GM23338 (cell line): ENCODE measurements around the gene TMEM239. TPM values are rescaled to one million over a fixed set of nuclear protein-coding genes. Genes with fewer than 3 reads are reported as not detected.

Source experiments
- ATAC-seq: fragments of 200-7000 bp; cut with Tn5 transposase; 3 replicates; pipeline ENCODE4 v1.9.1; 2020
- DNase-seq: peaks from one replicate; pipeline ENCODE4 v3.0.0-alpha.2; 2015; ENCODE audit warnings: low spot score
- H2AFZ ChIP-seq: fragments of 200-600 bp; sonication (generic); 2 replicates; pipeline ENCODE4 v1.8.0; 2016; ENCODE audit warnings: antibody characterized with exemption, mild to moderate bottlenecking, moderate library complexity
- H3F3A ChIP-seq: fragments of 200-600 bp; sonication (generic); replicated peaks from 2 replicates; pipeline ENCODE4 v1.8.0; 2017; ENCODE audit warnings: antibody characterized with exemption, mixed run types, low read depth
- H3K27ac ChIP-seq: fragments of 200-600 bp; sonication (generic); 2 replicates; pipeline ENCODE4 v1.6.1; 2016; ENCODE audit warnings: low read depth
- H3K27me3 ChIP-seq: fragments of 200-600 bp; sonication (generic); 2 replicates; pipeline ENCODE4 v1.8.0; 2016; ENCODE audit warnings: mild to moderate bottlenecking, mixed run types, moderate library complexity; ENCODE audit not compliant: insufficient read depth
- H3K36me3 ChIP-seq: fragments of 200-600 bp; sonication (generic); 2 replicates; pipeline ENCODE4 v1.8.0; 2016; ENCODE audit warnings: mild to moderate bottlenecking; ENCODE audit not compliant: insufficient read depth
- H3K4me1 ChIP-seq: fragments of 200-600 bp; sonication (generic); 2 replicates; pipeline ENCODE4 v1.8.0; 2016; ENCODE audit warnings: mild to moderate bottlenecking, moderate library complexity; ENCODE audit not compliant: insufficient read depth
- H3K4me2 ChIP-seq: fragments of 200-600 bp; sonication (generic); 2 replicates; pipeline ENCODE4 v1.7.1; 2017; ENCODE audit warnings: mixed run types
- H3K4me3 ChIP-seq: fragments of 200-600 bp; sonication (generic); 2 replicates; pipeline ENCODE4 v1.6.1; 2016; ENCODE audit warnings: mixed run types
- H3K79me2 ChIP-seq: fragments of 200-600 bp; sonication (generic); replicated peaks from 2 replicates; pipeline ENCODE4 v1.8.0; 2017; ENCODE audit warnings: mild to moderate bottlenecking; ENCODE audit not compliant: insufficient read depth
- H3K9me2 ChIP-seq: fragments of 200-600 bp; sonication (generic); 2 replicates; pipeline ENCODE4 v1.8.0; 2017; ENCODE audit not compliant: insufficient read depth
- H4K20me1 ChIP-seq: fragments of 200-600 bp; sonication (generic); replicated peaks from 2 replicates; pipeline ENCODE4 v1.8.0; 2017; ENCODE audit warnings: mild to moderate bottlenecking; ENCODE audit not compliant: insufficient read depth
- H3K27ac Mint-ChIP-seq: 2 replicates; pipeline ENCODE4 v1.8.0; 2020; ENCODE audit warnings: inconsistent platforms, mild to moderate bottlenecking, moderate library complexity, mixed read lengths
- H3K27me3 Mint-ChIP-seq: 3 replicates; pipeline ENCODE4 v1.8.0; 2022; ENCODE audit warnings: low read depth, mild to moderate bottlenecking, moderate library complexity, mixed read lengths, inconsistent platforms; ENCODE audit not compliant: insufficient read depth, poor library complexity
- H3K36me3 Mint-ChIP-seq: 3 replicates; pipeline ENCODE4 v1.8.0; 2021; ENCODE audit warnings: low read depth, mild to moderate bottlenecking, inconsistent platforms, moderate library complexity, mixed read lengths
- H3K4me1 Mint-ChIP-seq: 3 replicates; pipeline ENCODE4 v1.8.0; 2020; ENCODE audit warnings: mild to moderate bottlenecking, inconsistent platforms, mixed read lengths
- H3K4me3 Mint-ChIP-seq: 3 replicates; pipeline ENCODE4 v1.8.0; 2021; ENCODE audit warnings: moderate library complexity, mild to moderate bottlenecking, inconsistent platforms, mixed read lengths
- H3K9me3 Mint-ChIP-seq: 3 replicates; pipeline ENCODE4 v1.8.0; 2020; ENCODE audit warnings: moderate library complexity, mild to moderate bottlenecking, inconsistent platforms, mixed read lengths
- EZH2 ChIP-seq: fragments of 200-600 bp; sonication (generic); IDR thresholded peaks from one replicate; pipeline ENCODE4 v1.8.0; 2017; ENCODE audit warnings: antibody characterized with exemption, mild to moderate bottlenecking, low read depth; ENCODE audit not compliant: unreplicated experiment
- EZH2phosphoT487 ChIP-seq: fragments of 200-600 bp; sonication (generic); IDR thresholded peaks from one replicate; pipeline ENCODE4 v1.8.1; 2018; ENCODE audit warnings: antibody characterized with exemption; ENCODE audit not compliant: unreplicated experiment
- NANOG ChIP-seq: IDR thresholded peaks from 2 replicates; pipeline ENCODE4 v1.6.1; 2016; ENCODE audit warnings: antibody characterized with exemption, borderline replicate concordance
- STAT1 ChIP-seq: IDR thresholded peaks from one replicate; pipeline ENCODE4 v1.6.1; 2016; ENCODE audit warnings: antibody characterized with exemption; ENCODE audit not compliant: unreplicated experiment
- ZNF331 ChIP-seq: fragments of 250-450 bp; sonication (Bioruptor Pico); IDR thresholded peaks from 2 replicates; pipeline ENCODE4 v1.5.0; 2020; ENCODE audit warnings: low read depth, mild to moderate bottlenecking, moderate library complexity
- ZNF462 ChIP-seq: fragments of 250-450 bp; sonication (Bioruptor Pico); IDR thresholded peaks from 2 replicates; pipeline ENCODE4 v1.5.0; 2020; ENCODE audit warnings: mild to moderate bottlenecking, moderate library complexity
- polyA plus RNA-seq: library from polyadenylated mRNA; unstranded; fragments of >200 nt; fragmentation: Nextera tagmentation; extraction: Ambion mirVana; gene quantifications from 2 replicates; pipeline ENCODE4 v1.2.1, GENCODE V29; 2016
- total RNA-seq: library from RNA; depleted of rRNA; stranded (reverse); fragments of >200 nt; shearing (Covaris generic); gene quantifications from 2 replicates; pipeline ENCODE4 v1.2.3, GENCODE V29; 2014
- TF ChIP-seq, protein P1 (sequence below): IDR thresholded peaks from one replicate; pipeline ENCODE4 v1.6.1; 2018; ENCODE audit warnings: antibody characterized with exemption; ENCODE audit not compliant: unreplicated experiment
- TF ChIP-seq, protein P2 (sequence below), 2 experiments: fragments of 200-600 bp in 1 of 2; sonication (generic) in 1 of 2; conservative IDR thresholded peaks; 2 replicates each; pipeline versions ENCODE4 v1.5.1 to v1.6.1; 2016 to 2017; ENCODE audit warnings: antibody characterized with exemption in 2 of 2, low read depth in 2 of 2, mild to moderate bottlenecking in 2 of 2, moderate library complexity in 1 of 2

Gene TMEM239
- total and polyA plus RNA-seq, 2 experiments from 2014 or later = not detected

GRCh38 chr20:2799271-2799670, 16.9 kb upstream of the TMEM239 start:
- no peak; the same call in 1 of the 3 replicates for ATAC-seq

More at GRCh38 chr20:2799271-2799670, 16.9 kb upstream of the TMEM239 start:
- Mint-ChIP-seq H3K27me3 (peaks cover 47% of the 10 kb centered on the region), H3K36me3 (peaks cover 33% of the 10 kb centered on the region), H3K4me1 (peaks cover 27% of the 10 kb centered on the region), H3K9me3 (no peaks in the 10 kb centered on the region), H3K27ac (no peak overlapping the region), H3K4me3 (peak overlapping the region; percentile 97)
- TF ChIP-seq EZH2 = no peak
- TF ChIP-seq, protein P1, sequence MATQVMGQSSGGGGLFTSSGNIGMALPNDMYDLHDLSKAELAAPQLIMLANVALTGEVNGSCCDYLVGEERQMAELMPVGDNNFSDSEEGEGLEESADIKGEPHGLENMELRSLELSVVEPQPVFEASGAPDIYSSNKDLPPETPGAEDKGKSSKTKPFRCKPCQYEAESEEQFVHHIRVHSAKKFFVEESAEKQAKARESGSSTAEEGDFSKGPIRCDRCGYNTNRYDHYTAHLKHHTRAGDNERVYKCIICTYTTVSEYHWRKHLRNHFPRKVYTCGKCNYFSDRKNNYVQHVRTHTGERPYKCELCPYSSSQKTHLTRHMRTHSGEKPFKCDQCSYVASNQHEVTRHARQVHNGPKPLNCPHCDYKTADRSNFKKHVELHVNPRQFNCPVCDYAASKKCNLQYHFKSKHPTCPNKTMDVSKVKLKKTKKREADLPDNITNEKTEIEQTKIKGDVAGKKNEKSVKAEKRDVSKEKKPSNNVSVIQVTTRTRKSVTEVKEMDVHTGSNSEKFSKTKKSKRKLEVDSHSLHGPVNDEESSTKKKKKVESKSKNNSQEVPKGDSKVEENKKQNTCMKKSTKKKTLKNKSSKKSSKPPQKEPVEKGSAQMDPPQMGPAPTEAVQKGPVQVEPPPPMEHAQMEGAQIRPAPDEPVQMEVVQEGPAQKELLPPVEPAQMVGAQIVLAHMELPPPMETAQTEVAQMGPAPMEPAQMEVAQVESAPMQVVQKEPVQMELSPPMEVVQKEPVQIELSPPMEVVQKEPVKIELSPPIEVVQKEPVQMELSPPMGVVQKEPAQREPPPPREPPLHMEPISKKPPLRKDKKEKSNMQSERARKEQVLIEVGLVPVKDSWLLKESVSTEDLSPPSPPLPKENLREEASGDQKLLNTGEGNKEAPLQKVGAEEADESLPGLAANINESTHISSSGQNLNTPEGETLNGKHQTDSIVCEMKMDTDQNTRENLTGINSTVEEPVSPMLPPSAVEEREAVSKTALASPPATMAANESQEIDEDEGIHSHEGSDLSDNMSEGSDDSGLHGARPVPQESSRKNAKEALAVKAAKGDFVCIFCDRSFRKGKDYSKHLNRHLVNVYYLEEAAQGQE = no peak
- no peak for TF ChIP-seq NANOG
- no peak for TF ChIP-seq ZNF331 (CRISPR knock-in tag)
- TF ChIP-seq EZH2phosphoT487 = no peak
- TF ChIP-seq ZNF462 (CRISPR knock-in tag) = no peak
- TF ChIP-seq, protein P2, sequence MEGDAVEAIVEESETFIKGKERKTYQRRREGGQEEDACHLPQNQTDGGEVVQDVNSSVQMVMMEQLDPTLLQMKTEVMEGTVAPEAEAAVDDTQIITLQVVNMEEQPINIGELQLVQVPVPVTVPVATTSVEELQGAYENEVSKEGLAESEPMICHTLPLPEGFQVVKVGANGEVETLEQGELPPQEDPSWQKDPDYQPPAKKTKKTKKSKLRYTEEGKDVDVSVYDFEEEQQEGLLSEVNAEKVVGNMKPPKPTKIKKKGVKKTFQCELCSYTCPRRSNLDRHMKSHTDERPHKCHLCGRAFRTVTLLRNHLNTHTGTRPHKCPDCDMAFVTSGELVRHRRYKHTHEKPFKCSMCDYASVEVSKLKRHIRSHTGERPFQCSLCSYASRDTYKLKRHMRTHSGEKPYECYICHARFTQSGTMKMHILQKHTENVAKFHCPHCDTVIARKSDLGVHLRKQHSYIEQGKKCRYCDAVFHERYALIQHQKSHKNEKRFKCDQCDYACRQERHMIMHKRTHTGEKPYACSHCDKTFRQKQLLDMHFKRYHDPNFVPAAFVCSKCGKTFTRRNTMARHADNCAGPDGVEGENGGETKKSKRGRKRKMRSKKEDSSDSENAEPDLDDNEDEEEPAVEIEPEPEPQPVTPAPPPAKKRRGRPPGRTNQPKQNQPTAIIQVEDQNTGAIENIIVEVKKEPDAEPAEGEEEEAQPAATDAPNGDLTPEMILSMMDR (conservative IDR thresholded peaks at IDR 0.05; ENCODE audit: low read depth in 2 of 2) = no peak
- TF ChIP-seq STAT1 = no peak
- 0 out of 2 replicates have a peak, but pooled peaks cover 4% of the 10 kb centered on the region for H3F3A ChIP-seq
- no peak overlapping the region for H3K27ac ChIP-seq
- DNase-seq = peak; percentile 17
- H3K27me3 ChIP-seq = peaks cover 54% of the 10 kb centered on the region
- peak overlapping the region; percentile 98 for H3K4me2 ChIP-seq
- no peaks in the 10 kb centered on the region for H3K79me2 ChIP-seq
- no peaks in the 10 kb centered on the region for H3K36me3 ChIP-seq
- H3K4me1 ChIP-seq = peaks cover 20% of the 10 kb centered on the region
- peaks cover 3% of the 10 kb centered on the region; the same call in 1 of the 2 replicates for H4K20me1 ChIP-seq
- H3K4me3 ChIP-seq = peak overlapping the region; percentile 79
- H2AFZ ChIP-seq = peak overlapping the region; percentile 97
- no peaks in the 10 kb centered on the region for H3K9me2 ChIP-seq
